NT2/D1 (cell line): ENCODE data around the gene IFI35.

Source experiments
- SUZ12 ChIP-seq: IDR thresholded peaks from 2 replicates; pipeline ENCODE4 v1.6.1; 2011; ENCODE audit not compliant: insufficient read length, insufficient read depth; ENCODE audit errors: extremely low read depth
- ZNF274 ChIP-seq: IDR thresholded peaks from 2 replicates; pipeline ENCODE4 v1.6.1; 2011; ENCODE audit warnings: mild to moderate bottlenecking, low read depth, low read length

GRCh38 chr17:43025290-43025657 lies 18.7 kb downstream of the IFI35 start:
- TF ChIP-seq SUZ12 (no peak), ZNF274 (no peak)
